H1 (cell line): ENCODE measurements around the gene FMN2. TPM values are rescaled to one million over a fixed set of nuclear protein-coding genes. Genes with fewer than 3 reads are reported as not detected.

Experiments used
- CTCF ChIA-PET: fragments of 300-600 bp; sonication (Branson Sonifier 250); formaldehyde crosslinking; loops from one replicate; lab custom pipeline; 2021; ENCODE audit not compliant: partially characterized antibody; lab: Charles Lee
- POLR2A ChIA-PET: fragments of 300-600 bp; sonication (Branson Sonifier 250); formaldehyde crosslinking; loops from one replicate; lab custom pipeline; 2021; ENCODE audit warnings: inconsistent platforms; ENCODE audit not compliant: partially characterized antibody; lab: Charles Lee
- DNase-seq, 2 experiments: peaks; one replicate each; pipeline versions ENCODE4 v3.0.0 to v3.0.0-alpha.2; 2010 to 2022; ENCODE audit warnings: low spot score in 2 of 2, low read depth in 1 of 2, mixed read lengths in 1 of 2
- FAIRE-seq: peaks from 2 replicates; lab custom pipeline; 2011; peaks lifted over from hg19 to GRCh38; lab: Jason Lieb, UNC
- H2AFZ ChIP-seq: 2 replicates; pipeline ENCODE4 v1.8.1; 2012; ENCODE audit warnings: low read length, inconsistent platforms
- H2AK5ac ChIP-seq: 2 replicates; pipeline ENCODE4 v1.6.1; 2013; ENCODE audit warnings: low read depth, low read length
- H2BK120ac ChIP-seq: replicated peaks from 2 replicates; pipeline ENCODE3; 2013; ENCODE audit warnings: low read depth, low read length, inconsistent platforms
- H2BK12ac ChIP-seq: 2 replicates; pipeline ENCODE4 v1.6.1; 2013; ENCODE audit warnings: low read depth, low read length
- H2BK15ac ChIP-seq: 2 replicates; pipeline ENCODE4 v1.6.1; 2013; ENCODE audit warnings: low read length
- H2BK20ac ChIP-seq: 2 replicates; pipeline ENCODE4 v1.6.1; 2013; ENCODE audit warnings: low read length
- H2BK5ac ChIP-seq: 2 replicates; pipeline ENCODE4 v1.6.1; 2013; ENCODE audit warnings: low read depth, low read length
- H3K14ac ChIP-seq: 2 replicates; pipeline ENCODE4 v1.6.1; 2013; ENCODE audit warnings: inconsistent platforms; ENCODE audit not compliant: insufficient read length
- H3K18ac ChIP-seq: 2 replicates; pipeline ENCODE4 v1.6.1; 2013; ENCODE audit warnings: low read length; ENCODE audit errors: extremely low read depth
- H3K23ac ChIP-seq: 2 replicates; pipeline ENCODE4 v1.6.1; 2013; ENCODE audit warnings: inconsistent platforms; ENCODE audit not compliant: insufficient read length
- H3K23me2 ChIP-seq: 2 replicates; pipeline ENCODE4 v1.6.1; 2013; ENCODE audit warnings: low read depth, low read length
- H3K27ac ChIP-seq: 2 replicates; pipeline ENCODE4 v1.6.1; 2011; ENCODE audit warnings: low read depth, low read length, inconsistent platforms
- H3K27me3 ChIP-seq, 4 experiments: replicated peaks in 1 of 4; 1 replicate in 1 of 4; 2 replicates in 3 of 4; pipeline versions ENCODE4 v1.6.1 to v1.8.1; 2011 to 2013; ENCODE audit warnings: low read length in 3 of 4, mild to moderate bottlenecking in 3 of 4, inconsistent platforms in 2 of 4, mixed read lengths in 2 of 4, moderate library complexity in 1 of 4; ENCODE audit not compliant: control insufficient read depth in 3 of 4, insufficient read depth in 3 of 4; ENCODE audit errors: extremely low read depth in 1 of 4
- H3K36me3 ChIP-seq, 4 experiments: 2 replicates each; pipeline versions ENCODE4 v1.6.1 to v1.8.1; 2011 to 2013; ENCODE audit warnings: mild to moderate bottlenecking in 4 of 4, low read length in 3 of 4, moderate library complexity in 2 of 4, control low read depth in 1 of 4, inconsistent platforms in 1 of 4; ENCODE audit not compliant: insufficient read depth in 4 of 4, control insufficient read depth in 2 of 4
- H3K4ac ChIP-seq: replicated peaks from 2 replicates; pipeline ENCODE3; 2013; ENCODE audit warnings: low read length, low read depth, mixed read lengths, inconsistent platforms; ENCODE audit not compliant: insufficient read length
- H3K4me1 ChIP-seq, 4 experiments: replicated peaks in 1 of 4; 1 replicate in 1 of 4; 2 replicates in 3 of 4; pipeline versions ENCODE4 v1.6.1 to v1.8.1; 2011 to 2013; ENCODE audit warnings: low read length in 3 of 4, inconsistent platforms in 2 of 4, mixed read lengths in 1 of 4; ENCODE audit not compliant: insufficient read depth in 4 of 4, control insufficient read depth in 3 of 4
- H3K4me2 ChIP-seq, 2 experiments: 2 replicates each; pipeline versions ENCODE4 v1.6.1 to v1.8.1; 2011 to 2013; ENCODE audit warnings: low read depth in 2 of 2, low read length in 2 of 2, control low read depth in 1 of 2, inconsistent platforms in 1 of 2, mild to moderate bottlenecking in 1 of 2; ENCODE audit not compliant: insufficient read depth in 1 of 2
- H3K4me3 ChIP-seq, 4 experiments: fragments of 200-600, 300-600 bp in 1 of 4; sonication (generic), shearing (Covaris generic), sonication (Bioruptor Twin) in 1 of 4; 2 replicates each; pipeline versions ENCODE4 v1.5.1 to v1.8.1; 2011 to 2016; ENCODE audit warnings: low read length in 4 of 4, low read depth in 3 of 4, control low read depth in 2 of 4, inconsistent platforms in 2 of 4, mild to moderate bottlenecking in 2 of 4, mixed read lengths in 1 of 4, moderate library complexity in 1 of 4; ENCODE audit not compliant: insufficient read depth in 2 of 4; ENCODE audit errors: extremely low read depth in 1 of 4
- H3K56ac ChIP-seq: replicated peaks from 2 replicates; pipeline ENCODE3; 2013; ENCODE audit warnings: low read depth, mild to moderate bottlenecking, mixed read lengths, low read length, inconsistent platforms; ENCODE audit not compliant: insufficient read length
- H3K79me1 ChIP-seq: 2 replicates; pipeline ENCODE4 v1.6.1; 2013; ENCODE audit warnings: low read depth, low read length, control low read depth
- H3K79me2 ChIP-seq, 2 experiments: 2 replicates each; pipeline versions ENCODE4 v1.6.1 to v1.8.1; 2012 to 2013; ENCODE audit warnings: low read length in 2 of 2, mild to moderate bottlenecking in 2 of 2, inconsistent platforms in 1 of 2; ENCODE audit not compliant: insufficient read depth in 2 of 2, control insufficient read depth in 1 of 2
- H3K9ac ChIP-seq, 4 experiments: replicated peaks in 1 of 4; 1 replicate in 1 of 4; 2 replicates in 3 of 4; pipeline versions ENCODE4 v1.6.1 to v1.8.1; 2011 to 2013; ENCODE audit warnings: low read depth in 3 of 4, low read length in 3 of 4, control low read depth in 2 of 4, mild to moderate bottlenecking in 2 of 4, moderate library complexity in 2 of 4, inconsistent platforms in 1 of 4; ENCODE audit errors: extremely low read depth in 1 of 4
- H3K9me3 ChIP-seq, 2 experiments: 2 replicates each; pipeline versions ENCODE4 v1.6.1 to v1.8.1; 2012 to 2013; ENCODE audit warnings: mild to moderate bottlenecking in 2 of 2, moderate library complexity in 2 of 2, control low read depth in 1 of 2, inconsistent platforms in 1 of 2, low read depth in 1 of 2, low read length in 1 of 2, mixed read lengths in 1 of 2; ENCODE audit not compliant: insufficient read depth in 2 of 2
- H4K20me1 ChIP-seq, 2 experiments: replicated peaks in 1 of 2; 2 replicates each; pipeline versions ENCODE3 to v1.8.1; 2011 to 2013; ENCODE audit warnings: inconsistent platforms in 2 of 2, low read length in 2 of 2, mild to moderate bottlenecking in 1 of 2; ENCODE audit not compliant: insufficient read depth in 2 of 2, control insufficient read depth in 1 of 2
- H4K5ac ChIP-seq: 2 replicates; pipeline ENCODE4 v1.6.1; 2013; ENCODE audit warnings: low read length, low read depth, mixed read lengths, inconsistent platforms; ENCODE audit not compliant: insufficient read length
- H4K8ac ChIP-seq: 2 replicates; pipeline ENCODE4 v1.8.0; 2013; ENCODE audit warnings: mild to moderate bottlenecking, moderate library complexity, low read length, inconsistent platforms; ENCODE audit not compliant: insufficient read depth; ENCODE audit errors: extremely low read depth
- H4K91ac ChIP-seq: replicated peaks from 2 replicates; pipeline ENCODE3; 2013; ENCODE audit warnings: low read length, mixed read lengths, inconsistent platforms; ENCODE audit not compliant: insufficient read length
- CBX5 ChIP-seq: fragments of 300-800, 300-1000 bp; sonication (generic); IDR thresholded peaks from 2 replicates; pipeline ENCODE4 v1.7.1; 2016; ENCODE audit warnings: antibody characterized with exemption, low read length, low read depth
- WGBS, 2 experiments: shearing (Covaris generic) in 1 of 2; methylation state at CpG; one replicate each; pipeline versions ENCODE4 v1.1.6 to v1.1.7; 2013 to 2015; ENCODE audit warnings: low lambda C conversion rate in 2 of 2, mixed read lengths in 2 of 2, inconsistent platforms in 1 of 2, low coverage in 1 of 2, missing lambda C conversion rate in 1 of 2; ENCODE audit not compliant: insufficient replicate concordance in 2 of 2, insufficient coverage in 1 of 2, insufficient read length in 1 of 2; ENCODE audit errors: extremely low coverage in 1 of 2, missing lambda C conversion rate in 1 of 2; 5-methylcytosine and 5-hydroxymethylcytosine counted together
- polyA plus RNA-seq, 7 experiments: library from polyadenylated mRNA; depleted of rRNA in 3 of 7; stranded (reverse) in 5 of 7; unstranded in 2 of 7; fragments of >200 nt in 5 of 7; fragments of 200-250 nt in 2 of 7; gene quantifications; 1 replicate in 5 of 7; 2 replicates in 1 of 7; 4 replicates in 1 of 7; pipeline versions ENCODE4 v1.2.1 to v1.2.3, GENCODE V29; 2011 to 2013; ENCODE audit warnings: missing spikeins in 2 of 7, mixed read lengths in 2 of 7
- total RNA-seq: library from RNA; stranded (reverse); fragmentation: NEBNext Ultra II Directional; extraction: Animal tissue kit (Norgen Biotek cat#: 25700); gene quantifications from 2 replicates; pipeline ENCODE4 v1.2.1, GENCODE V29; 2021

Gene FMN2
- total and polyA plus RNA-seq, 2 of the 8 experiments (the other 6 are each of a cell fraction or from before 2014, with no cell fraction given), result 0.83 to 2.0 TPM

- H3K4me1 ChIP-seq, result no peaks in the 10 kb centered on the region; a peak in 1 of 7 replicates
- H3K4me2 ChIP-seq, result no peak overlapping the region
These were observed 371.2 kb downstream of the FMN2 start for GRCh38 chr1:240462766-240463395.

More at GRCh38 chr1:240462766-240463395, 371.2 kb downstream of the FMN2 start:
- ChIA-PET CTCF (interaction anchor here (0.6 to 1.4 kb wide), 3 partner anchors 30 to 1514 kb away, joined by 3 to 5 read pairs (median 4); no protein-coding TSS in a partner anchor), POLR2A (no interaction called here)
- Histone ChIP-seq H3K23me2 (no peaks in the 10 kb centered on the region), H3K23ac (no peak overlapping the region), H2BK120ac (no peak overlapping the region), H3K56ac (no peak overlapping the region), H2AK5ac (no peak overlapping the region), H2BK12ac (no peak overlapping the region), H4K20me1 (no peaks in the 10 kb centered on the region), H4K5ac (no peak overlapping the region), H3K27me3 (no peaks in the 10 kb centered on the region), H3K9me3 (no peaks in the 10 kb centered on the region), H2BK5ac (no peak overlapping the region), H3K79me2 (no peaks in the 10 kb centered on the region), H2AFZ (no peak overlapping the region), H3K79me1 (no peaks in the 10 kb centered on the region), H4K8ac (no peak overlapping the region), H3K14ac (no peak overlapping the region), H3K18ac (no peak overlapping the region), H3K27ac (no peak overlapping the region), H2BK20ac (no peak overlapping the region), H3K36me3 (no peaks in the 10 kb centered on the region), H3K4me3 (no peak overlapping the region)
- DNase-seq, result no peak
- FAIRE-seq, result no peak
- no peak for TF ChIP-seq CBX5
- TF ChIP-seq, all 59 proteins: peak for 0
- Histone ChIP-seq H2BK15ac (no peak overlapping the region), H3K9ac (no peak overlapping the region), H4K91ac (no peak overlapping the region), H3K4ac (no peak overlapping the region)
- WGBS, 2 experiments, result 94% methylated on average over 7 of the region's 7 CpGs; no CpG with 5 or more reads in 1 of the 2 experiments
